KOPT-K1 (cell line): Measurements from ENCODE around the gene SLC25A44.
"Not testable (repeated sequence)": the region's sequence is repeated elsewhere in the genome, so short reads cannot be mapped to it uniquely, and the experiment has no call there.

Experiments used
- H3K27ac ChIP-seq: fragments of 200-600 bp; sonication (generic); 2 replicates; pipeline ENCODE4 v1.5.1; 2016; ENCODE audit warnings: antibody characterized with exemption, mild to moderate bottlenecking, low read depth, low read length; ENCODE audit not compliant: poor library complexity, severe bottlenecking
- H3K36me3 ChIP-seq: fragments of 200-600 bp; sonication (generic); 2 replicates; pipeline ENCODE4 v1.5.1; 2017; ENCODE audit warnings: antibody characterized with exemption, mild to moderate bottlenecking, low read length, moderate library complexity; ENCODE audit not compliant: insufficient read depth
- H3K9me3 ChIP-seq: fragments of 200-600 bp; sonication (generic); 2 replicates; pipeline ENCODE4 v1.5.1; 2017; ENCODE audit warnings: antibody characterized with exemption, low read length, mild to moderate bottlenecking; ENCODE audit not compliant: insufficient read depth, poor library complexity, severe bottlenecking

Gene SLC25A44

GRCh38 chr1:156212833-156213643 lies 19.1 kb downstream of the SLC25A44 start, which contains the start of gene PMF1:
TSS of gene PMF1 (plus strand) at chr1:156213007. CDS start at chr1:156213016, 9 bp downstream.
- H3K27ac ChIP-seq, result peak within 1 kb of the TSS; percentile 95
- peaks cover 6% of the 10 kb centered on the region for H3K9me3 ChIP-seq
- peaks cover 50% of the 10 kb centered on the region for H3K36me3 ChIP-seq

- H3K27ac ChIP-seq, result peak overlapping the region; percentile 95
- peaks cover 44% of the 10 kb centered on the region for H3K36me3 ChIP-seq
- H3K9me3 ChIP-seq, result peaks cover 6% of the 10 kb centered on the region
Observed at GRCh38 chr1:156213644-156213966, 19.7 kb downstream of the SLC25A44 start.

GRCh38 chr1:156214024-156214748 lies 20.3 kb downstream of the SLC25A44 start:
- peak overlapping the region; percentile 95 for H3K27ac ChIP-seq
- H3K9me3 ChIP-seq, result peaks cover 6% of the 10 kb centered on the region
- H3K36me3 ChIP-seq, result peaks cover 38% of the 10 kb centered on the region

GRCh38 chr1:156216361-156217086 lies 22.6 kb downstream of the SLC25A44 start:
- not testable (repeated sequence) for H3K27ac ChIP-seq, H3K9me3 ChIP-seq
- H3K36me3 ChIP-seq, result peaks cover 26% of the 10 kb centered on the region

GRCh38 chr1:156217871-156218270 lies 24.0 kb downstream of the SLC25A44 start:
- Histone ChIP-seq H3K36me3 (peaks cover 33% of the 10 kb centered on the region), H3K9me3 (peaks cover 6% of the 10 kb centered on the region), H3K27ac (peak overlapping the region; percentile 34)

GRCh38 chr1:156220226-156220625 lies 26.3 kb downstream of the SLC25A44 start:
- Histone ChIP-seq H3K36me3 (peaks cover 43% of the 10 kb centered on the region), H3K27ac (no peak overlapping the region), H3K9me3 (peaks cover 6% of the 10 kb centered on the region)

- no peak overlapping the region for H3K27ac ChIP-seq
- peaks cover 49% of the 10 kb centered on the region for H3K36me3 ChIP-seq
- H3K9me3 ChIP-seq, result no peaks in the 10 kb centered on the region
Observed at GRCh38 chr1:156221986-156222692, 28.2 kb downstream of the SLC25A44 start.

GRCh38 chr1:156225677-156226014 lies 31.7 kb downstream of the SLC25A44 start:
- H3K27ac ChIP-seq, result no peak overlapping the region
- peaks cover 64% of the 10 kb centered on the region for H3K36me3 ChIP-seq
- H3K9me3 ChIP-seq, result no peaks in the 10 kb centered on the region

- Histone ChIP-seq H3K27ac (no peak overlapping the region), H3K36me3 (peaks cover 59% of the 10 kb centered on the region), H3K9me3 (no peaks in the 10 kb centered on the region)
Observed at GRCh38 chr1:156226116-156226538, 32.2 kb downstream of the SLC25A44 start.

GRCh38 chr1:156226782-156227181 lies 32.9 kb downstream of the SLC25A44 start:
- peaks cover 54% of the 10 kb centered on the region for H3K36me3 ChIP-seq
- no peaks in the 10 kb centered on the region for H3K9me3 ChIP-seq
- no peak overlapping the region for H3K27ac ChIP-seq

GRCh38 chr1:156228501-156228900 lies 34.6 kb downstream of the SLC25A44 start:
- Histone ChIP-seq H3K9me3 (no peaks in the 10 kb centered on the region), H3K27ac (no peak overlapping the region), H3K36me3 (peaks cover 47% of the 10 kb centered on the region)

- H3K36me3 ChIP-seq, result peaks cover 51% of the 10 kb centered on the region
- no peaks in the 10 kb centered on the region for H3K9me3 ChIP-seq
- H3K27ac ChIP-seq, result no peak overlapping the region
Observed at GRCh38 chr1:156229809-156230472, 36.0 kb downstream of the SLC25A44 start.

GRCh38 chr1:156230473-156230837 lies 36.6 kb downstream of the SLC25A44 start:
- Histone ChIP-seq H3K27ac (no peak overlapping the region), H3K9me3 (no peaks in the 10 kb centered on the region), H3K36me3 (peaks cover 52% of the 10 kb centered on the region)

GRCh38 chr1:156232201-156232894 lies 38.4 kb downstream of the SLC25A44 start:
- Histone ChIP-seq H3K27ac (no peak overlapping the region), H3K36me3 (peaks cover 63% of the 10 kb centered on the region), H3K9me3 (no peaks in the 10 kb centered on the region)
